Fibroblast of mammary gland (primary cell): ENCODE measurements around the gene CHST9.
"Not testable (repeated sequence)": the region's sequence is repeated elsewhere in the genome, so short reads cannot be mapped to it uniquely, and the experiment has no call there.

Experiments used
- DNase-seq: peaks from one replicate; pipeline ENCODE4 v3.0.0-alpha.2; 2010; ENCODE audit warnings: low read depth
- H3K4me3 ChIP-seq: 2 replicates; pipeline ENCODE4 v1.5.1; 2011; ENCODE audit warnings: low read depth, mild to moderate bottlenecking, low read length, moderate library complexity; ENCODE audit not compliant: control insufficient read depth
- TF ChIP-seq, protein P1 (sequence below): conservative IDR thresholded peaks from 2 replicates; pipeline ENCODE4 v1.5.1; 2011; ENCODE audit warnings: low read depth, low read length, inconsistent platforms; ENCODE audit not compliant: control insufficient read depth, insufficient read depth

The CHST9 gene

DNA sequence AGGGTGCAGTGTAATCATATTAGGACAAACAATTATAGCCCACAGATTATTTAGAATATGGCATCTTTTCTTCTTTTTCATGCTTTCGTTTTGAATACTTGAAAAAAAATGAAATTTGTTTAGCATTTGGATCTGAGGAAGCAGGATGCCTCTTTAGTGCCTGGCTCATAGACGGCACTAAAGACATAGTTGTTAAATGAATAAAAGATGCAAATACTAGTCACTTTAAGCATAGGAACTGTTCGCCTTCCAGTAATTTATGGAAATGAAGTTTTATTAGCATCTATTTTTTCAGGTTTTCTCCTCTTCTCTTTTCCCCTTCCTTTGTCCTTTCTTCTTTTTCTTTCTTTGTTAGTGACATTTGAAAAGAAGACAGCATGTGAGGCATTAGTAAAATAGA is 80.4 kb downstream of the CHST9 start:
- H3K4me3 ChIP-seq: no peak overlapping the region
- no peak for DNase-seq
- TF ChIP-seq, protein P1, sequence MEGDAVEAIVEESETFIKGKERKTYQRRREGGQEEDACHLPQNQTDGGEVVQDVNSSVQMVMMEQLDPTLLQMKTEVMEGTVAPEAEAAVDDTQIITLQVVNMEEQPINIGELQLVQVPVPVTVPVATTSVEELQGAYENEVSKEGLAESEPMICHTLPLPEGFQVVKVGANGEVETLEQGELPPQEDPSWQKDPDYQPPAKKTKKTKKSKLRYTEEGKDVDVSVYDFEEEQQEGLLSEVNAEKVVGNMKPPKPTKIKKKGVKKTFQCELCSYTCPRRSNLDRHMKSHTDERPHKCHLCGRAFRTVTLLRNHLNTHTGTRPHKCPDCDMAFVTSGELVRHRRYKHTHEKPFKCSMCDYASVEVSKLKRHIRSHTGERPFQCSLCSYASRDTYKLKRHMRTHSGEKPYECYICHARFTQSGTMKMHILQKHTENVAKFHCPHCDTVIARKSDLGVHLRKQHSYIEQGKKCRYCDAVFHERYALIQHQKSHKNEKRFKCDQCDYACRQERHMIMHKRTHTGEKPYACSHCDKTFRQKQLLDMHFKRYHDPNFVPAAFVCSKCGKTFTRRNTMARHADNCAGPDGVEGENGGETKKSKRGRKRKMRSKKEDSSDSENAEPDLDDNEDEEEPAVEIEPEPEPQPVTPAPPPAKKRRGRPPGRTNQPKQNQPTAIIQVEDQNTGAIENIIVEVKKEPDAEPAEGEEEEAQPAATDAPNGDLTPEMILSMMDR: no peak

DNA sequence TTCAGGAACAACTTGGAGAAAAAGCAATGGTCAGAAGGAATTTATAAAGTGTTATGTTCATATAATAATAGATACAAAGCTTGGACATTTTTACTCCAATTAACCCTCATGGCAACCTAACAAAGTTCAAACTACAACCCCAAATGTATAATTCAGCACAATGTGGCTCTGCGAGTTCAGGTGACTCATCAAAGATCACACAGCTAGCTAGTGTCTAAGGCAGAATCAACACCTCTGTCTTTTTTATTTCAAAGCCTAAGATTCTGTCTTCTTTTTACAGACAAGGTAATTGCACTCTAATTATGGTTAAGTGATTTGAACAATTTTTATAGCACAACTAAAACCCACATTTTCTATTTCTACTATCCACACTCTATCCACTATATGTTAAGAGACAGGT is 90.5 kb downstream of the CHST9 start:
- no peak for DNase-seq
- H3K4me3 ChIP-seq: no peak overlapping the region
- TF ChIP-seq, protein P1: no peak

DNA sequence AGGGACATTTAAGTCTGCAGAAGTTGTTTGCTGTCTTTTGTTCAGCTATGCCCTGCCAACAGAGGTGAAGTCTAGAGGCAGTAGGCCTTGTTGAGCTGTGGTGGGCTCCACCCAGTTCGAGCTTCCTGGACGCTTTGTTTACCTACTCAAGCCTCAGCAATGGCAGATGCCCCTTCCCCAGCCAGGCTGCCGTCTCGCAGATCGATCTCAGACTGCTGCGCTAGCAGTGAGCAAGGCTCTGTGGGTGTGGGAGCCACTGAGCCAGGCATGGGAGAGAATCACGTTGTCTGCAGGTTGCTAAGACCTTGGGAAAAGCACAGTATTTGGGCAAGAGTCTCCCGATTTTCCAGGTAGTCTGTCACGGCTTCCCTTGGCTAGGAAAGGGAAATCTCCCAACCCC is 91.8 kb downstream of the CHST9 start:
- H3K4me3 ChIP-seq, DNase-seq: not testable (repeated sequence)

DNA sequence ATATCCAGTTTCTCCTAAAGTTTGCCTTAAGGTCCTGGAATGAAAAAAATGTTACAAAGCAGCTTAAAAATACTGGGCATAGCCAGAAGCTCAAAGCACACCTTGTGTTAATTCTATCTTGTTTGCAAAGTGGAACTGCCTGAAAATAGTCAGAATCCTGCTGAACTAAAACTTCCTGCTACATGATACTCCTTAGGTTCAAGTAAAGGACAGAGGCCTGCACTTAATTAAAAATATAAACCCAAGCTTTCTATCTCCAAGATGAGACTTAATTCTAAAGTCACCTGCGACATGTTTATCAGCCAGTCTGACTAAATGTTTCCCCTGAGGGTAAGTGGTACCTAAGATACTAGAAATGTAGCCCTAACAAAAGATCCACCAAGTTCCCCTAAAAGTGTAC is 103.4 kb downstream of the CHST9 start:
- H3K4me3 ChIP-seq: no peak overlapping the region
- TF ChIP-seq, protein P1: no peak
- DNase-seq: no peak

DNA sequence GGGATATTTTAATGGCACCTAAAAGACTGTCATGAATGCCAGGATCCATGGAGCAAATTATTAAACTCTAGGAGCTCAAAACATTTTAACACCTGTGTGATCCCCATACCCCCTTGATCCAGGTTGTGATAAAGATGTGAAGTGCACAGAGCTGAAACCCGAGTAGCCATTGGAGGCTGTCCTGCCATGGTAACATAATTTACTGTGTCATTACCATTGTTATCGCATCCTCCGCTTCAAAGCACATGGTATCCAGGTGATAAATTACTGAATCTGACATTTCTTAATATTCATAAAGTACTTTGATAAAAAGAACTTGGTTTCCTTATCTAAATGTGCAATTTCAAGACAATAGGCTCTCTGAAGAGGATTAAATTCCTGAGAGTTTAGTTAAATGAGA is 109.3 kb downstream of the CHST9 start:
- H3K4me3 ChIP-seq: no peak overlapping the region
- DNase-seq: no peak
- TF ChIP-seq, protein P1: no peak

DNA sequence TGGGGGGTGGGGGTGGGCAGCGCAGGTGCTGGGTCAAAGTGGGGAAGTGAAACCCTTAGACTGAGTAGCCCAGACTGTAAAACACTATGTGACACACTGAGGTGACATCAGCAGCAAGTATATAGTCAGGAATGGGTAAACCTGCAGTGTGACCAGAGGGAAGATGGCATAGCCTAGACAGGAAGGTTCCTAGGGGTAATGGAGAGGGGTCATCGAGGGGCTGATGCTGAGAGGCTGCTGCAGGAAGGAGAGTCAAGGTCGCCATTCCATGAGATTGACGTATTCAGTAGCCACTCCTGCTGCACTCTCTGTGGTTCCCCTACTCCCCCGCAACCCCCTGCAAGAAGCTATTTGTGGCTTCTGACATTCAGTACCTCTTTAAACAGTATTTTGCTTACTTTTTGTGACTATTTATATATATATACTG is 111.7 kb downstream of the CHST9 start:
- TF ChIP-seq, protein P1: no peak
- no peak for DNase-seq
- H3K4me3 ChIP-seq: no peak overlapping the region

DNA sequence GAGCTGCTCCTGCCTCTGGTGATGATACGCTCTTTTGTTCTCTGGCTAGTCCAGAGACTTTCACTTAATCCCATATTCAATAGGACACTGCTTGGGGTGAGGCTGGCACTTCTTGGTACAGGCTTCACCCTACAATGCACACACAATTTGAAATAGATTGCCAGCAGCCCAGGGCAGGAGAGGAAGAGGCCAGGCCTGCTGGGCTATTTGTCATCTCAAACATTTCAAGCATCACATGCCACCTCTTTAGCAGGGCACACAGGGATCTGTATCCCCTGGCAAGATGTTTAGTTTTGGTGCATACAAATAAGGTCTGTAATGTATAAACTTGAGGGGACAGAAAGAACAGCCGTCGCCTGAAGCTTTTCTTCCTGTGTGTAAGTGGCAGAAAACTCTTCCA is 120.4 kb downstream of the CHST9 start:
- TF ChIP-seq, protein P1: no peak
- DNase-seq: no peak
- no peak overlapping the region for H3K4me3 ChIP-seq
